ENCODE measurements around the gene MEGF6.
"Not testable (repeated sequence)": the region's sequence is repeated elsewhere in the genome, so short reads cannot be mapped to it uniquely, and the experiment has no call there.

MEGF6 gene

DNA sequence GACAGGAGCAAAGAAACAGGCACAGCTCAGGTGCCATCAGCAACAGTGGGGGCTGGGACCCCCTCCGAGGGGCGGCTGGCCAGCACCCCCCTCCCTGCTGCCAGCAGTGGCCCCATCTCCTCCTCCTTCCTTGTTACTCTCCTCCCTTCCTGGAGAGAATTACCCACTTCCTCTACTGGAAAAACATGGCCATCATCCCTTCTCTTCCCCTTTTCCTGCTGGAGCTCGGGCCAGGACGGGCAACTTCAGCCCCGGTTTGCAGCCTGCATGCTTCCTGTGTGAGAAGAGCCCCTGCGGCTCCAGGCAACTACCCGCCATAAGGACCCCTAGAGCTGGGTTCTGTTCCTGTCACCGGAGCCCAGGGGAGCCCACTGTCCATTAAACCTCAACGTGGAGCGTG lies 17.6 kb downstream of the MEGF6 start:
- no peak for DNase-seq

DNA sequence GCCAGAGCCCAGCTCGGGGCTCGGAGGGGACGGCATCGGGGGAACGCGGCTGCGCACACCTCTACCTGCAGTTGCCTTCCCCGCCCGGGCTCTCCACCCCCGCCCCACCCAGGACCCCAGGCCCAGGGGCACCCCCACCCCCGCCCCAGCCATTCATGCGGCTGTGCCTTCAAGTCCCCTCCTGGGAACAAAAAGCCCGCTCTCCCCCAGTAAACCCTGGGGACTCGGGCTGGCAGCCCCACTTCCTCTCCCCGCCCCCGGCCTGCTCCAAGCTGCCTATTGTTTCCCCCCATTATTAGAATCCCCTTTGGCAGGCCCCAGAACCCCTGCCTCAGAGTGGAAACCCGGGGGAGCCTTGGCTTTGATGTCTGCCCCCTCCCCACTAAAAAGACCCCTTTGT lies 18.0 kb downstream of the MEGF6 start:
- DNase-seq, result no peak

DNA sequence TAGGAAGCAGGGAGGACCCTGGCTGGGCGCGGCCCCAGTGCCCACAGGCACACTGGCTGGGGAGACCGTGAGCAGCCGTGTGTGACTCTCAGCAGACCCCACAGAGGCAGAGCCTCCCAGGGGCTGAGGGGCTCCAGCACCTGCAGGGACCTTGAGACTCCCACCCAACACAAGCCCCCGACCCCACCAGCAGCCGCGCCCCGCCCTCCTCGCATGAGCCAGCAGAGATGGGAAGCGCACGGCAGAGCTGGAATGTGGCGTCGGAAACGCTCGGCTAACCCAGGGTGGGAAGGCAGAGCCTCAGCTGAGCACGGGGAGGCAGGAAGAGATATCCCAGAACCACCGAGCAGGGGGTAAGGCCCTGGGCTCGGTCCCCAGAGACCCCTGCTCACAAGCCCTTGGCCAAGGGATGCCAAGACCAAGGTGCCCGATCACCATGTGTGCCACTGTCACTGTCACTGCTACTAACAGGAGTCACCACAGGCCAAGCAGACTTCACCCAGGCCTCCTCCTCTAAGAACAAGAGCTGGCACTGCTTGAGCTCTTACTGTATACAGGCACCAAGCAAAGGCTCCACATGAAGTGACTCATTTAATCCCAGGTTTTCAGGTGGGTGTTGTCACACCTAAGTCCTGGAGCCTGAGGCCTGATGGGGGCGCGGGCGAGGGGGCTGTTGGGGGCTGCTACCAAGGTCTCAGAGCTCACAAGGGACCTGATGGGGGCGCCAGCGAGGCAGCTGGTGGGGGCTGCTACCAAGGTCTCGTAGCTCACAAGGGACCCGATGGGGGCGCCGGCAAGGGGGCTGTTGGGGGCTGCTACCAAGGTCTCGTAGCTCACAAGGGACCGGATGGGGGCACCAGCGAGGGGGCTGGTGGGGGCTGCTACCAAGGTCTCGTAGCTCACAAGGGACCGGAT lies 20.1 kb downstream of the MEGF6 start:
- DNase-seq, result no peak

DNA sequence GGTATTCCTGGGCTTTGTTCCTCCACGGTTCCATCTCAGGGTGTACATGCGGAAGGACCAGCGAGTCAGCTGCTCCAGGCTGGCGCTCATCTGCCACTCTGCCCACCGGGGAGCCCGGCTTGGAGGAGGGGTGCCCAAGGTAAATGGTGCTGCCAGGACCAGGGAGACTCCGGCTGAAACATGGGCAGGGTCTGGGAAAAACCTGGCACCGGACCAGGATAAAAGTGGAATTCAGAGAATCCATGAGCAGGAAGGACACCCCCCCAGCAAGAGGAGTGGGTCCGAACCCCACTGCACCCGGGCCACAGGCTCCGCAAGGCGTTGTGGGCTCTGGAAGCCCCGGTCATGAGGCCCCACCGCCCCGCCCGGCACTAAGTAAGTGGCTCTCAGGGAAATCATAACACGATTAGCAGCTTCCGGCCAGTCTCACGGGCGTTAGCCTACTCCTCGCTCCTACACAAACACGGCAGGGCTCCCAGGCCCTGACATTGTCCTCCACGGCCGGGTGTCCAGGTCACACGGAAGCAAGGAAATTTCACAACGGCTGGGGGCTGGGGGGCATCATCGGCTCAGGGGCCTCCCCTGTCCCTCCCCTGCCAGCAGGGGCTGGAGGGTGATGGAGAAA lies 21.1 kb downstream of the MEGF6 start:
- DNase-seq, result no peak

DNA sequence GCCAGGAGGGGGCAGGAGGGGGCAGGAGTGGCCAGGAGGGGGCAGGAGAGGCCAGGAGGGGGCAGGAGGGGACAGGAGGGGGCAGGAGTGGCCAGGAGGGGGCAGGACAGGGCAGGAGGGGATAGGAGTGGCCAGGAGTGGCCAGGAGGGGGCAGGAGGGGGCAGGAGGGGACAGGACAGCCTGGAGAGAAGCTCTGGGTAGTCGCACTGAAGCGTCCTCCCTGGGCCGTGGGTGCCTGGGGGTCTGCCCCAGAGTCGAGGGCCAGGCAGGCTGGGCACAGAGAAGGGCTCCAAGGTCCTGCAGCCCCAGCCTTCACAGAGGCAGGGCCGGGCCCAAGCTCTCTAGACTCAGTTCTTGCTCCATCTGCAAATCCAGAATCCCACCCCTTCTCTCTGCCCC lies 22.9 kb downstream of the MEGF6 start:
- no peak for DNase-seq

DNA sequence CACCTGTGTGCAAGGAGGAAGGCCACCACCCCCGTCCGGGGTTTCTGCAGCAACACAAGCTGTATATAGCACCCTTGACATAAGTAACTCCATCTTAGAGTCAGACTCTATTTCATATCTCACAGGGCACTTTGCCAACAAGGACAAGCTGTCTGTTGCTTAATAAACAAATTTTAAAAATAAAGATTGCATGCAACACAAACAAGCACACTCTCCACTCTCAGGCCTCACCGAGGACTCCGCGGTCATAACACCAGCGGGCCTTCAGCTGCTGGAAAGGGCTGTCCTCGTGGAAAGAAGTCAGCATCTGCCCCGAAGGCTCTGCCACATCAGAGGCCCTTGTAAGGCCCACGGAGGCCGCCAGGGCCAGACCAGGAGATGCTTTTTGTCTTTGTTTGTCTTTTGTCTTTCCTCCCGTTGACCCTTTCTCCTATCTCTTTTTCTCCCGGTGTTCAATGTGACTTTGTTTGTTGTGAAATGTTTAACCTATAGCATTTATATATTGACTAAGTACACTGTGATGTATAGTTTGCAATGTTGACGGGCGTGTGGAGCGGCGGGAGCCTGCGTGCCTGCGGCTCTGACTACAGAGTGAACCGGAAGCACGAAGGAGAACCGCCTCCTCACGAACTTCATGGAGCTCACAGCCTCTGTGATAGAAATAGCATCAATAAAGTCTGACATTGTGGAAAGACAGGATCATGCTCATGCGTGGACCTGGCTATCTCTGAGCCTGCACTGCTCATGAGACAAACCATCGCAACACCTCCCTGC lies 24.1 kb downstream of the MEGF6 start:
- DNase-seq, result no peak

DNA sequence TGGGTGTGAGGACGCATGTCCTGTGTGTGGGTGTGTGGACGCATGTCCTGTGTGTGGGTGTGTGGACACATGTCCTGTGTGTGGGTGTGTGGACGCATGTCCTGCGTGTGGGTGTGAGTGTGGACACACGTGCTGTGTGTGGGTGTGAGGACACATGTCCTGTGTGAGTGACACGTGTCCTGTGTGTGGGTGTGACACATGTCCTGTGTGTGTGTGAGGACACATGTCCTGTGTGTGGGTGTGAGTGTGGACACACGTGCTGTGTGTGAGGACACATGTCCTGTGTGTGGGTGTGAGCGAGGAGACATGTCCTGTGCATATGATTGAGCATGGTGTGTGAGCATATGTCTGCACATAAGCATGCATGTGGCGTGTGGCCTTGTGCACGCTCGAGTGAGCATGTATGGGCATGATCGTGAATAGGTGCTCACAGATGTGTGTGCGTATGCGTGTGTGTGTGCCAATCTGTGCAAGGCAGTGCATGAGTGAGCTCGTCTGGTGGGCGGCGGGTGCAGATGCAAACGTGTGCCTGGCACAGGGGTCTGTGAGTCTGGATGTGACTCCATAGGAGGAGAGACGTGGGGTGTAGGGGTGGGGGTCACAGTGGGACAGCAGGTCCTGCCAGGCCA lies 25.3 kb downstream of the MEGF6 start:
- no peak for DNase-seq

DNA sequence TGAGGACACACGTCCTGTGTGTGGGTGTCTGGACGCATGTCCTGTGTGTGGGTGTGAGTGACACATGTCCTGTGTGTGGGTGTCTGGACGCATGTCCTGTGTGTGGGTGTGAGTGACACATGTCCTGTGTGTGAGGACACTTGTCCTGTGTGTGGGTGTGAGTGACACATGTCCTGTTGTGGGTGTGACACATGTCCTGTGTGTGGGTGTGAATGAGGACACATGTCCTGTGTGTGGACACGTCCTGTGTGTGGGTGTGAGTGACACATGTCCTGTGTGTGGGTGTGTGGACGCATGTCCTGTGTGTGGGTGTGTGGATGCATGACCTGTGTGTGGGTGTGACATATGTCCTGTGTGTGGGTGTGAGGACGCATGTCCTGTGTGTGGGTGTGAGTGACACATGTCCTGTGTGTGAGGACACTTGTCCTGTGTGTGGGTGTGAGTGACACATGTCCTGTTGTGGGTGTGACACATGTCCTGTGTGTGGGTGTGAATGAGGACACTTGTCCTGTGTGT lies 25.9 kb downstream of the MEGF6 start:
- DNase-seq, result not testable (repeated sequence)

DNA sequence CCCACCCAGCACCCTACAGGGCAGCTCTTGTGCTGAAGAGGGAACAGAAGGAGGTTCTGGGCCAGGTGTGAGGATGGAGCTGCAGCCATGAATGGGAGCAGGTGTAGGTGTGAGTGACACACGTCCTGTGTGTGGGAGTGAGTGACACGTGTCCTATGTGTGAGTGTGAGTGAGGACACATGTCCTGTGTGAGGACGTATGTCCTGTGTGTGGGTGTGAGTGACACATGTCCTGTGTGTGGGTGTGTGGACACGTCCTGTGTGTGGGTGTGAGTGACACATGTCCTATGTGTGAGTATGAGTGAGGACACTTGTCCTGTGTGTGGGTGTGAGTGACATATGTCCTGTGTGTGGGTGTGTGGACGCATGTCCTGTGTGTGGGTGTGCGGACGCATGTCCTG lies 26.4 kb downstream of the MEGF6 start:
- DNase-seq, result no peak

DNA sequence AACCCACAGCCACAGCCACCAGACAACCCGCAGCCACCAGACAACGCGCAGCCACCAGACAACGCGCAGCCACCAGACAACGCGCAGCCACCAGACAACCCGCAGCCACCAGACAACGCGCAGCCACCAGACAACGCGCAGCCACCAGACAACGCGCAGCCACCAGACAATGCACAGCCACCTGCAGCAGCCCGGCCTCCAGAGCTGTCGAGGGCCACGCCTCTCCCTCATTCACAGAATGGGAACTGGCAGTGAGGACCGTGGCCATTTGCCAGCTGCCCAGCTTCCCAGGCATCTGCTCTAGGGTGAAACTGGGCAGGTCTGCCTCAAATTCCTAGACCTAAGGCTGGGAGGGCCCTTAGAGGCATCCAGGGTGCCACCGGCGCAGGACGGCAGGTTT lies 27.6 kb downstream of the MEGF6 start:
- not testable (repeated sequence) for DNase-seq

DNA sequence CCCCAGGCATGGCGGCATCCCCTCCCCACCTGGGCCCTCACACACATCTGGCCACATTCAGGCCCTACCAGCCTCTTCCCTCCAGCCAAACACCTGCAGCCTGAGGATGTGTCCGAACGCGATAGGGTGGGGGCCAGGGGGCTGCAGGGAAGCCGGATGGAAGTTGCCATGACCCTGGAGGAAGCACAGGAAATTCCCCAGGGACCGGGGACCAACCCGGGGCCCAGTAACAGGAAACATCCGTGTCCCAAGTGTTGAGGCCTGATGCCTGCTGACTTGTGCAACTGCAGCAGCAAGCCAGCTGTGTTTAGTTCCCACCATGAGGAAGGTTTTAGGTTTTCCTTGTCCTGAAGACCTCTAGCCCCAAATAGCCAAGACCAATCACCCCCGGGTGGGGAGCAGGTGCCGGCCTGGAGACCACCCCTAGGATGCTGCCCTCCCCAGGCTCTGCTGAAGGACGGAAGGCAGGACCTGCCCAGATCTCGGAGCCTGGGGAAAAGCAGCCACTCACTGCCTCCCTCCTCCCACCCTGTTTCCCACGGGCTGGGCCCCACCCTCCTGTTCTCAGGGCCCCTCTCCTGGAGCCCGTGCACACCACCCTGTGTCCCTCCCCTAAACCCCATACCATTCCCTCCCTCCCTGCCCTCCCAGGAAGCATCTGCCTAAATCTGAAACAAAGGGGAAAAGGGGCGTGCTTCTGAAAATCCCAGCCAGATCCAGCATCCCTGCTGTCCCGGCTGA lies 29.8 kb downstream of the MEGF6 start:
- DNase-seq, result no peak

DNA sequence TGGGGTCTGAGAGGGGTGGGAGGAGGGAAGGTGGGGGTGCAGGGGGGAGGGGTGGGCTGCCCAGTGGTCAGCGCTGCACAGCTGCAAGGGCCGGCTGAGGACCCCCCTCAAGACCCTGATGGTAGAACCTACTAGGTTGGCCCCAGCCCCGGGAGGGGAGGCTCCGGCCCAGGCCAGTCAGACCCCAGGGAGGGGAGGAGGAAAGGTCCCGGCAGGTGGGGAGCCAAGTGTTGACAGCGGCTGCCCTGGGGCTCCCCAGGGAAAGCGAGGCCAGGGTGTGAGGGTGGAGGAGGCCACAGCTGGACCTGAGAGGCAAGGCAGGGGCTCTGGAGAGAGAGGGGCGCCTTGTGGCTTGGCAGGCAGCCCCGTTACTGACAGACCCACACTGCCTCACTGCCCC lies 31.1 kb downstream of the MEGF6 start:
- DNase-seq, result no peak

DNA sequence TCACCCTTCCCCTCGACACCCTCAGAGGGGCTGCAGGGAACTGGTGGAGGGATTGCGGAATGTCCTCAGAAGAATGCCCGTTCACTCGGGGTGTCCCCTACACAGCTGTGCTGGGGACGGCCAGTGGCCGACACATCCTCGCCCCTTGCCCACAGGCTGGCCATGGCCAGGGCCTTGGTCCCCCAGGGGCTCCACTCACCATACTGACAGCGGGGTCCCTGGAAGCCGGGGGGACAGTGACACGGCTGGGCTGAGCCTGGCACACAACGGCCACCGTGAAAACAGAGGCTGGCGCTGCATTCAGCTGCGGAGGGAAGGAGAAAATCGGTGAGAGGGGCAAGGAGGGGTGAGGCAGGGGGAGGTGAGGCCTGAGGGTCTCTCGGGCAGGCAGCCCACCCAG lies 31.7 kb downstream of the MEGF6 start:
- DNase-seq, result no peak

DNA sequence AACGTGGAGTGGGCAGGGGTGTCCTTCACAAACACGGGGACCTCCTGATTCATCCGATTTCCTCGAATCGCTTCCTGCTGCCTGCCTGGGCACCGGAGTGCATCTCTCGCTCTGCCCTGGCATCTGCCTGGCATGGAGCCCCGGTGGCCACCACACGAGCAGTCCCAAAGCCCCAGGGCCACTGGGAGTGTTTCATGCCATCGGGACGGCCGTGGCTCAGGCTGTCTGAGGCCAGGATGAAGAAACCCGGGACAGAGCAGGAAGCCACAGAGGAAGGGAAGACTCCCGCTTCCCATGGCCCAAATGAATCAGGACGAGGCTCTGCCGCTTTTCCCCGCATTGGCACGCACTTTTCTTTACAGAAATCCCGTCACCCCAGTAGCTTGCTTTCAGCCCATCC lies 32.4 kb downstream of the MEGF6 start:
- no peak for DNase-seq

DNA sequence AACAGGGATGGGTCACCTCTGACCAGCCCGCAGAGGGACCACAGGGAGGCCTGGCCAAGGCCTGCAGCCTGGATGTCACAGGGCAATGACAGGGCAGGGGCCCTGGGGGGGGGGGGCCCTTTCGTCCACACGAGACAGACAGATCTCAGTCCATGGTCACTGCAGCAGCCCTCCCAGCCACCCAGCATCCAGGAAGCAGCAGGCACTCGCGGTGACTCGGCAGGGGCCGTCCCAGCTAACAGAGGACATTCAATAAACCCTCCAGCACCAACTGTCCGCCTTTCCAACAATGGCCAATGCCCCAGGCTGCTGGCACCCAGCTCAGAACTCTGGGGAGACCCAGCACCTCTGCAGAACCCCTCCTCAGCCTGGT lies 32.9 kb downstream of the MEGF6 start:
- no peak for DNase-seq

DNA sequence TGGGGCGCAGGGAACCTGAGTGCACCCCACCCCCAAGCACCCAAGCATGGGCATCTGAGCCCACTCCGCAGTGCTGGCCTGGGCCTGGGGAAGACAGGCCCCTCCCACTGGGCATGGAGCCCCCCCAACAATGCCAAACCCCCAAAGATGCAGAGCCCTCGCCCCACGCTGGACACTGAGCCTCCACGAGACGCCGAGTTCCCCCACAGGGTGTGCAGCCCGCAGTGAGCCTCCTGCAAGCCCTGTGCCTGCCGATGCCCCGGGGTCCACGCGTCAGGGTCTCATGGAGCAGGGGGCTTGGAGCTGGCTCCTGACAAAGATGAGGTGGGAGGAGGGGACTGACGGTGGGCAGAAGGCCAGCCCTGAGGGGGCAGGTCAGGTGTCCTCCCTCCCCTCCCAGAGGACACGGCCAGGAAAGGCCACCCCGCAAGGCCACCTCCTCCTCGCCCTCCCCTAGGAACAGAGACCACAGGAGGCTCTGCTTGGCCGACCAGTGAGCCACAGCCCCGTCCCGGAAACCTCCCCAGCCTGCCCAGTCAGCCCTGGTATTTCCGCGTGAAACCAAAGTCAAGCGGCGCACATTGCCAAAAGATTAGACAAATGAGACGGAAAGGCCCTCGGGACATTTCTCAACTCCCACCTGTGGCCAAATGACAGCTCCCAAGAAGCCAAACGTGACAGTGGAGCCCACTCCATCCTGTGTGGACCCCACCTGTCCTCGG lies 33.4 kb downstream of the MEGF6 start:
- DNase-seq, result no peak

DNA sequence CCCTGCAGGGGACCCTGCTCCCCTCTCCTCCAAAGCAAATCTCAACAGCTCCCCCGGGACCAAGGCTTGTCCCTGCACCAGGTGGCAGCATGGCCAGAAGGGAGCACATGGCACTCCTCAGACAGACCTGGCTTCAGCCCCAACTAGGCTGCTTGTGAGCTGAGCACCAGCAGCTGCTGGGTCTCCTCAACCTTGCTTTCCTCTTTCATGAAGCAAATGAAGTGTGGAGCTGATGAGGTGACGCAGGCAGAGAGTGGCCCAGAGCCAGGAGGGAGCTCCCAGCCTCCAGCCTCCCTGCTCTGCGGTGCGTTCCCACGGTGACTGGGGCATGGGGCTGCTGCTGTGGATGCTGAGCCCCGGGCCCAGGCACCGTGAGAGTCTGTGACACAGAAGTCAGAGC lies 34.0 kb downstream of the MEGF6 start:
- peak; percentile 96 for DNase-seq

DNA sequence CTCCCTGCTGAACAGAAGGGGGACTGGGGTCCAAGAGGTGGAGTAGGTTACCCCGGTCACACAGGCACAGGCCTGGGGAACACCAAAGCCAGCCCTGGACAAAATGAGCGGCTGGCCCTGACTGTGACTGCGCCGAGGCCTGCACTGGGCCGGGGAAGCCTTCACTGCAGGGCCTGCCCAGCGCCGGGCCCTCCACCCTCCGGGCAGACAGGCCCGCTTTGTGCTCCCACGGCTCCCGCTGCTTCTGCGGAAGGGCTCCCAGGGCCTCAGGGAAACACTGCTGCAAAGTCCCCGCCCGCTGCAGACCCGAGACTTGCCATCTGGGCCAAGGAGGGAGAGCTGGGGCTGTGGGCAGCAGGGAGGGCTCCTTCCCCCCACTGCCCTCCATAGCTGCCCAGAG lies 35.3 kb downstream of the MEGF6 start:
- DNase-seq, result no peak

DNA sequence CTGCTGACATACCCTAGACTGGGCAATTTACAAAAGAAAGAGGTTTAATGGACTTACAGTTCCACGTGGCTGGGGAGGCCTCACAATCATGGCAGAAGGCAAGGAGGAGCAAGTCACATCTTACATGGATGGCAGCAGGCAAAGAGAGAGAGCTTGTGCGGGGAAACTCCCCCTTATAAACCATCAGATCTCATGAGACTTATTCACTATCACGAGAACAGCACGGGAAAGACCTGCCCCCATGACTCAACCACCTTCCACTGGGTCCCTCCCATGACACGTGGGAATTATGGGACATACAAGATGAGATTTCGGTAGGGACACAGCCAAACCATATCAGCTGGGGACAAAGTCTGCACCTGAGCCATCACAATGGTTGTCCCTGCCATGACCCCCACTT lies 35.8 kb downstream of the MEGF6 start:
- DNase-seq, result not testable (repeated sequence)

DNA sequence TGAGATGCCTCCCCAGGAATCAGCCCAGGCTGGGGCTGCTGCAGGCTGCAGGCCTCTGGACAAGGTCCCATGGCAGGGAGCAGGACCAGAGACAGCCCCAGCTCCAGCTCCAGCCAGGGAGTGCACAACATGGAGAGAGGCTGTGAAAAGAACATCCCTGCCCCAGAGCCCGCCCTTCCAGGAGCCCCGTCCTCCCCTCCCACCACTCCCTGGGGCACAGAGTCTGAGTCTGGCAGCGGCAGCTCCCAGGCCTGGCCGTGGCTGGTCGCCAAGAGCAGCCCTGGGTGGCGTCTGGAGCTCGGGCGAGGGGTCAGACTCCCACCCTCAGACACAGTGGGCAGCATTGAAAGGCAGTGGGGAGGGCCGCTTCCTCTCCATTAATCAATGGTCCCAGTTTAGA lies 37.8 kb downstream of the MEGF6 start:
- DNase-seq, result peak; percentile 80

DNA sequence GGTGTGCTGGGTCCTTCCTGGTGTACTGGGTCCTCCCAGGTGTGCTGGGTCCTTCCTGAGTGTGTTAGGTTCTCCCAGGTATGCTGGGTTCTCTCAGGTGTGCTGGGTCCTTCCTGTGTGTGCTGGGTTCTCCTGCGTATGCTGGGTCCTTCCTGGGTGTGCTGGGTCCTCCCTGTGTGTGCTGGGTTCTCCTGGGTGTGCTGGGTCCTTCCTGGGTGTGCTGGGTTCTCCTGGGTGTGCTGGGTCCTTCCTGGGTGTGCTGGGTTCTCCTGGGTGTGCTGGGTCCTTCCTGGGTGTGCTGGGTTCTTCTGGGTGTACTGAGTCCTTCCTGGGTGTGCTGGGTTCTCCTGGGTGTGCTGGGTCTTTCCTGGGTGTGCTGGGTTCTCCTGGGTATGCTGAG lies 38.7 kb downstream of the MEGF6 start:
- DNase-seq, result not testable (repeated sequence)

DNA sequence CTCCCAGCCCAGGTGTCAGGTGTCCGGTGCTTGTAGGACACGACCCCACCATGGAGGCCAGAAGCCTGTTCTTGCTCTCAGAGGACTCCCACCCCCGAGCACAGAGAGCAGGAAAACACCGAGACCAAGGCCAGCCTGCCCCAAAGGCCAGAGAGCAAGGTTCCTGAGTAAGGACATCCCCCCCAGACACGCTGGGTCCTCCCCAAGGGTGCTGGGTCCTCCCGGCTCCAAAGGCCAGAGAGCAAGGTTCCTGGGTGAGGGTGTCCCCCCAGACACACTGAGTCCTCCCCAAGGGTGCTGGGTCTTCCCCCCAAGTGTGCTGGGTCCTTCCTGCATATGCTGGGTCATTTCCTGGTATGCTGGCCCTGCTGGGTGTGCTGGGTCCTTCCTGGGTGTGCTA lies 40.0 kb downstream of the MEGF6 start:
- DNase-seq, result no peak
